ENCODE data around the gene PARVA.

Gene PARVA

GRCh38 chr11:12560861-12561260, 183.5 kb downstream of the PARVA start:
- DNase-seq: no peak

GRCh38 chr11:12564012-12564411, 186.6 kb downstream of the PARVA start:
- DNase-seq: no peak

- no peak for DNase-seq
These were observed 188.0 kb downstream of the PARVA start for GRCh38 chr11:12565406-12565805.

DNA sequence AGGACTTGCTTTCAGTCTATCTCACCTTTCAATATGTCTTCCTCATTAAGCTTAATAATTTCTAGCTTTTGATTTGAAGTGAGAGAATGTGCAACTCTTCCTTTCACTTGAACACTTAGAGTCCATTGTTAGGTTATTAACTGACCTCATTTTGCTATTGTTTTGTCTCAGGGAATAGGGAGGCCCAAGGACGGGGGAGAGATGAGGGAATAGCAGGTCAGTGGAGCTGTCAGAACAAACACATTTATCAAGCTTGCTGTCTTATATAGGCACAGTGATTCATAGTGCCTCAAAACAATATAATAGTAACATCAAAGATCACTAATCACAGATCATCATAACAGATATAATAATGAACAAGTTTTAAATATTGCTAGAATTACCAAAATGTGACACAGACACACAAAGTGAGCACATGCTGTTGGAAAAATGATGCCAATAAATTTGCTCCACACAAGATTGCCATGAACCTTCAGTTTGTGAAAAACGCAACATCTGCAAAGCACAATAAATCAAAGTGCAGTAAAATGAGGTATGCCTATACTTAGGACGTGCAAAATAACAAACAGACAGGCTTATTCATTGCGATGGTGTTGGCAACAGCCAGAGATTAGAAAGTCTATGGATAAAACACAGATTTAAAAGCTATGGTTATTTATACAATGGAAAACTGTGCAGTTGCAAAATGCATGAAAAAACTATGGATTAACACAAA, 190.5 kb downstream of the PARVA start:
- no peak for DNase-seq

DNA sequence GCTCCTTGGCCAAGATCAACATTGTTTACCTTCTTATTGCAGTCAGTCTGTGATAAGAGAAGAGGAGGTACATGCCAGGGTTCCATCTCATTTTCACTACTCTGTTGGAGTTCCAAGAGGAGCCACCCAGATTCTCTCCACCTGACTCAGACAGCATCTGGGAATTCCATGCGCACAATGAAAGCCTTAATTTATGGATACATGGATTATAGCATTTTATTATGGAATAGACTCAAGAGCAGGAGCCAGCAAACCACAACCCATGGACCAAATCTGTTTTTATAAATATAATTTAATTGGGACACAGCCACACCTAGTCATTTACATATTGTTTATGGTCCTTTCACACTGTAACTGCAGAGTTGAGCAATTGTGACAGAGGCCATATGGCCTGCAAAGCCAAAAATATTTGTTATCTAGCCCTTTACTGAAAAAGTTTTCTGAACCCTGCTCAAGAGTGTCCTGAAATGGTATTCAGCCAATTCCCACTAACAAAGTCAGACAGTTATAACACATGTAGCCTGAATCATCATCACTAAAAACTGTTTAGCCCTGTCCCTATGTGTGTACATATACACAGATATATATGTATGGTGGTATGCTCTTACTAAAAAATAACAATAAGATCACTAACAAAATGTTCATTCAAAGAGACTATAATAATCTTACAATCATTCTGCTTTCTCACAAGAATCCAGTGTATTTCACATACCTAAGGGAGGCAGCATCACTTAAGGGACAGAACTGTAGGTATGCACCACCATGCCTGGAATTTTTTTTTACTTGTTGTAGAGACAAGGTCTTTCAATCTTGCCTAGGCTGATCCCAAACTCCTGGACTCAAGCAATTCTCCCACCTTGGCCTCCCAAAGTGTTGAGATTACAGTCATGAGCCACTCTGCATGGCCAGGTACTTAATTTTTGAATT, 192.4 kb downstream of the PARVA start:
- DNase-seq: no peak

- DNase-seq: no peak
These were observed 196.5 kb downstream of the PARVA start for GRCh38 chr11:12573707-12574485.

- DNase-seq: no peak
These were observed 200.6 kb downstream of the PARVA start for GRCh38 chr11:12577725-12578644.

GRCh38 chr11:12581416-12581815, 204.0 kb downstream of the PARVA start:
- no peak for DNase-seq

DNA sequence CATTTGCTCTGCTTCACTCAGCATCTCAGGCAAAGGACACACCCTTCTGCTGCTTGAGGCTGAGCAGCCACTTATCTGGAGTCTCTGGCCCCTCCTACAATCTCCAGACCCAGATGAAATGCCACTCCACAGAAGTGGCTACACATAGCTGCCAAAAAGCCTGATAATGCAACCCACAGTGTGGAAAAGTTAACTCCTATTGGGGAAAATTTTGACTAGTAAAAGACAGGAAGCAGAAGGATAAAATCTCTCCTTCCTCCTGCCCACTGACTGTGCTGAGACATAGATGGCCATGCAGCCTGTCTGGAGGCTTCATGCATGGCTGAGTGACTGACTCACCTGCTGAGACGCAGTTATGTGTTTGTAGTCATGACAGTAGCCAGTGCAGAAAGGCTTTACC, 204.6 kb downstream of the PARVA start:
- DNase-seq: no peak

Data from activated gamma-delta T cell (primary cell).